HEK293 (cell line): ENCODE results near the gene ICOS.

ENCODE experiments used
- CTCF ChIP-seq: fragments of 450-650 bp; formaldehyde crosslinking; IDR thresholded peaks from 2 replicates; pipeline ENCODE4 v1.5.1; 2016; ENCODE audit warnings: missing biosample characterization, missing genetic modification characterization
- KLF7 ChIP-seq: fragments of 450-650 bp; formaldehyde crosslinking; IDR thresholded peaks from 2 replicates; pipeline ENCODE4 v1.5.1; 2016; ENCODE audit warnings: missing biosample characterization, missing genetic modification characterization, borderline replicate concordance
- WT1 ChIP-seq: fragments of 450-650 bp; formaldehyde crosslinking; IDR thresholded peaks from 2 replicates; pipeline ENCODE4 v1.5.1; 2016; ENCODE audit warnings: missing biosample characterization, missing genetic modification characterization
- ZNF140 ChIP-seq: fragments of 450-650 bp; formaldehyde crosslinking; IDR thresholded peaks from 2 replicates; pipeline ENCODE4 v1.5.1; 2016; ENCODE audit warnings: missing biosample characterization, missing genetic modification characterization
- ZNF513 ChIP-seq: fragments of 450-650 bp; IDR thresholded peaks from 2 replicates; pipeline ENCODE4 v1.5.1; 2018; ENCODE audit warnings: missing biosample characterization, missing genetic modification characterization
- ZNF664 ChIP-seq: fragments of 450-650 bp; formaldehyde crosslinking; IDR thresholded peaks from 2 replicates; pipeline ENCODE4 v1.5.1; 2016; ENCODE audit warnings: missing biosample characterization, missing genetic modification characterization
- ZNF747 ChIP-seq: fragments of 450-650 bp; formaldehyde crosslinking; IDR thresholded peaks from 2 replicates; pipeline ENCODE4 v1.5.1; 2016; ENCODE audit warnings: missing biosample characterization, missing genetic modification characterization

GRCh38 chr2:203916756-203917155 is 19.8 kb upstream of the ICOS start:
- no peak for TF ChIP-seq CTCF
- TF ChIP-seq ZNF664 (tag by site-specific recombination): no peak
- TF ChIP-seq ZNF747 (tag by site-specific recombination): no peak
- no peak for TF ChIP-seq ZNF513 (tag by site-specific recombination)
- TF ChIP-seq WT1: no peak
- no peak for TF ChIP-seq ZNF140 (tag by site-specific recombination)
- no peak for TF ChIP-seq KLF7
